ENCODE measurements around the gene SLC37A4. TPM values are rescaled to one million over a fixed set of nuclear protein-coding genes. Genes with fewer than 3 reads are reported as not detected.
"Not testable (repeated sequence)": the region's sequence is repeated elsewhere in the genome, so short reads cannot be mapped to it uniquely, and the experiment has no call there.

SLC37A4 gene
- total and polyA plus RNA-seq, 2 experiments from 2014 or later = 68.0 to 82.3 TPM

- peaks cover 3% of the 10 kb centered on the region for H3K4me1 ChIP-seq (ENCODE audit: insufficient read depth)
These were observed 36.9 kb upstream of the SLC37A4 start, which contains the start of gene VPS11 for GRCh38 chr11:119067371-119068222. VPS11 (plus strand) TSS chr11:119067818; CDS start chr11:119067824, 6 bp downstream.

DNA sequence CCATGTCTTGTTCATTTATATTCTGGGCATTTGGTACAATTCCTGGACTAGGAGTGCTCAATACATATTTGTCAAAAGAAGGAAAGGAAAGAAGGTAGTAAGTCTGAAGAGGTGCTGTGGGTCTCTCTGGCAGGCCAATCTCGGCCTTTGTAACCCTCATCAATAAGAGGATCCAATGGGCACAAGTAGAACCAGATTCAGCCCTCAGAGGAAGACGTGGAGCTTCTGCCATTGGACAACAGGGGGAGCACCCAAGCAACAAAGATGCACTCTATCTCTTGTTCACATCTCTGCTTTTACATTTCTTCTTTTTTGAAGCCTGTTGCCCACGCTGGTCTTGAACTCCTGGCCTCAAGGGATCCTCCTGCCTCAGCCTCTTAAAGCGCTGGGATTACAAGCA lies 34.7 kb upstream of the SLC37A4 start:
- Histone ChIP-seq H3K9me2 (replicated peaks; ENCODE audit: insufficient read depth) (no peaks in the 10 kb centered on the region), H3K4me2 (no peak overlapping the region), H3K27ac (no peak overlapping the region), H3K36me3 (replicated peaks; ENCODE audit: insufficient read depth, low read depth) (no peaks in the 10 kb centered on the region), H3K4me3 (no peak overlapping the region), H3K9me3 (ENCODE audit: low read depth) (no peaks in the 10 kb centered on the region), H2AFZ (no peak overlapping the region), H3K4me1 (ENCODE audit: insufficient read depth) (peaks cover 3% of the 10 kb centered on the region), H4K20me1 (ENCODE audit: insufficient read depth, poor library complexity, severe bottlenecking) (no peaks in the 10 kb centered on the region), H3K27me3 (no peaks in the 10 kb centered on the region), H3K79me2 (peaks cover 41% of the 10 kb centered on the region)
- DNase-seq (ENCODE audit: low spot score) = no peak
- 70% methylated on average over 4 of the region's 4 CpGs for WGBS (ENCODE audit: low lambda C conversion rate, missing lambda C conversion rate)
- TF ChIP-seq CTCF (IDR thresholded peaks at IDR 0.05; ENCODE audit: poor library complexity) = peak; percentile 15
- no peak for TF ChIP-seq EZH2 (IDR thresholded peaks at IDR 0.05; ENCODE audit: borderline replicate concordance)
- TF ChIP-seq EZH2phosphoT487 (IDR thresholded peaks at IDR 0.05; ENCODE audit: low read depth, severe bottlenecking, unreplicated experiment) = no peak

More at GRCh38 chr11:119067371-119068222, 36.9 kb upstream of the SLC37A4 start, which contains the start of gene VPS11:
- H3K9me3 ChIP-seq (ENCODE audit: low read depth) = no peaks in the 10 kb centered on the region
- no peak for TF ChIP-seq EZH2phosphoT487 (IDR thresholded peaks at IDR 0.05; ENCODE audit: low read depth, severe bottlenecking, unreplicated experiment)
- peak within 1 kb of the TSS; percentile 77 for H3K4me2 ChIP-seq
- H3K9me2 ChIP-seq (replicated peaks; ENCODE audit: insufficient read depth) = no peaks in the 10 kb centered on the region
- DNase-seq (ENCODE audit: low spot score) = peak; percentile 99
- H4K20me1 ChIP-seq (ENCODE audit: insufficient read depth, poor library complexity, severe bottlenecking) = no peaks in the 10 kb centered on the region
- no peaks in the 10 kb centered on the region for H3K27me3 ChIP-seq
- H3K4me3 ChIP-seq = peak within 1 kb of the TSS; percentile 50
- peaks cover 41% of the 10 kb centered on the region for H3K79me2 ChIP-seq
- 1% methylated on average over 49 of the region's 49 CpGs for WGBS (ENCODE audit: low lambda C conversion rate, missing lambda C conversion rate)
- peak within 1 kb of the TSS; percentile 79 for H2AFZ ChIP-seq
- no peaks in the 10 kb centered on the region for H3K36me3 ChIP-seq (replicated peaks; ENCODE audit: insufficient read depth, low read depth)
- peak within 1 kb of the TSS; percentile 76 for H3K27ac ChIP-seq

GRCh38 chr11:119062779-119063178 lies 32.1 kb upstream of the SLC37A4 start:
- H3K9me3 ChIP-seq (ENCODE audit: low read depth) = no peaks in the 10 kb centered on the region
- no peak overlapping the region for H3K4me3 ChIP-seq
- DNase-seq (ENCODE audit: low spot score) = no peak
- H3K36me3 ChIP-seq (replicated peaks; ENCODE audit: insufficient read depth, low read depth) = no peaks in the 10 kb centered on the region
- H3K27me3 ChIP-seq = no peaks in the 10 kb centered on the region
- TF ChIP-seq EZH2 (IDR thresholded peaks at IDR 0.05; ENCODE audit: borderline replicate concordance) = no peak
- TF ChIP-seq EZH2phosphoT487 (IDR thresholded peaks at IDR 0.05; ENCODE audit: low read depth, severe bottlenecking, unreplicated experiment) = no peak
- no peak for TF ChIP-seq CTCF (IDR thresholded peaks at IDR 0.05; ENCODE audit: poor library complexity)
- no peaks in the 10 kb centered on the region for H3K9me2 ChIP-seq (replicated peaks; ENCODE audit: insufficient read depth)
- H3K27ac ChIP-seq = no peak overlapping the region
- H3K4me1 ChIP-seq (ENCODE audit: insufficient read depth) = peaks cover 9% of the 10 kb centered on the region
- no peaks in the 10 kb centered on the region for H4K20me1 ChIP-seq (ENCODE audit: insufficient read depth, poor library complexity, severe bottlenecking)
- H3K4me2 ChIP-seq = no peak overlapping the region
- peaks cover 27% of the 10 kb centered on the region for H3K79me2 ChIP-seq
- no peak overlapping the region for H2AFZ ChIP-seq
- 84% methylated on average over 5 of the region's 5 CpGs for WGBS (ENCODE audit: low lambda C conversion rate, missing lambda C conversion rate)

DNA sequence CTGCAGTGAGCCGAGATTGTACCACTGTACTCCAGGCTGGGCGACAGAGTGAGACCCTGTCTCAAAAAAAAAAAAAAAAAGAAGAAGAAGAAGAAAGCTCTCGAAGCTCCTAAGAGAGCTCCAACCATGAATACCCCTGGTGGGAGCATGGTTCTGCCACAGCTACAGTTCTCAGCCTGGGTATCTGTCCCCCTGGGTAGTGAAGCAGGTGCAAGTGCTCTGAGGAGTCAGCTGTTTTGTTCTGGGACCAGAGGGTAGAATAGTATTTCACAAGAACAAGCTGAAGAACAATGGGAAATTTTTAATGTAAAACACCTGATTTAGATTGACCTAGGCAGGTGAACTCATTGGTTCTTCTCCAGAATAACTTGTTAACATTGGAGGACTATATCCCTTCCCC lies 30.6 kb upstream of the SLC37A4 start:
- H4K20me1 ChIP-seq (ENCODE audit: insufficient read depth, poor library complexity, severe bottlenecking) = no peaks in the 10 kb centered on the region
- no peak overlapping the region for H2AFZ ChIP-seq
- H3K36me3 ChIP-seq (replicated peaks; ENCODE audit: insufficient read depth, low read depth) = no peaks in the 10 kb centered on the region
- peaks cover 25% of the 10 kb centered on the region for H3K79me2 ChIP-seq
- no peak overlapping the region for H3K27ac ChIP-seq
- H3K4me1 ChIP-seq (ENCODE audit: insufficient read depth) = peaks cover 6% of the 10 kb centered on the region
- H3K9me2 ChIP-seq (replicated peaks; ENCODE audit: insufficient read depth) = no peaks in the 10 kb centered on the region
- H3K4me2 ChIP-seq = no peak overlapping the region
- H3K9me3 ChIP-seq (ENCODE audit: low read depth) = no peaks in the 10 kb centered on the region
- no peak for DNase-seq (ENCODE audit: low spot score)
- 94% methylated on average over 3 of the region's 3 CpGs for WGBS (ENCODE audit: low lambda C conversion rate, missing lambda C conversion rate)
- H3K27me3 ChIP-seq = no peaks in the 10 kb centered on the region
- TF ChIP-seq CTCF (IDR thresholded peaks at IDR 0.05; ENCODE audit: poor library complexity) = no peak
- TF ChIP-seq EZH2phosphoT487 (IDR thresholded peaks at IDR 0.05; ENCODE audit: low read depth, severe bottlenecking, unreplicated experiment) = no peak
- TF ChIP-seq EZH2 (IDR thresholded peaks at IDR 0.05; ENCODE audit: borderline replicate concordance) = no peak
- H3K4me3 ChIP-seq = no peak overlapping the region

DNA sequence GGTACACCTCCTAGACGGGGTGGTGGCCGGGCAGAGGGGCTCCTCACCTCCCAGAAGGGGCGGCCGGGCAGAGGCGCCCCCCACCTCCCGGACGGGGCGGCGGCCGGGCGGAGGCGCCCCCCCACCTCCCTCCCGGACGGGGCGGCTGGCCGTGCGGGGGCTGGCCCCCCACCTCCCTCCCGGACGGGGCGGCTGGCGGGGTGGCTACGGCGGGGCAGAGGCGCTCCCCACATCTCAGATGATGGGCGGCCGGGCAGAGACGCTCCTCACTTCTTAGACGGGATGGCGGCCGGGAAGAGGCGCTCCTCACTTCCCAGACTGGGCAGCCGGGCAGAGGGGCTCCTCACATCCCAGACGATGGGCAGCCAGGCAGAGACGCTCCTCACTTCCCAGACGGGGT lies 28.5 kb upstream of the SLC37A4 start:
- not testable (repeated sequence) for H3K9me3 ChIP-seq (ENCODE audit: low read depth); H3K36me3 ChIP-seq (replicated peaks; ENCODE audit: insufficient read depth, low read depth); H4K20me1 ChIP-seq (ENCODE audit: insufficient read depth, poor library complexity, severe bottlenecking); H3K27ac ChIP-seq; H3K4me3 ChIP-seq; H3K4me2 ChIP-seq; DNase-seq (ENCODE audit: low spot score); H3K9me2 ChIP-seq (replicated peaks; ENCODE audit: insufficient read depth); H2AFZ ChIP-seq; H3K27me3 ChIP-seq
- Histone ChIP-seq H3K79me2 (peaks cover 35% of the 10 kb centered on the region), H3K4me1 (ENCODE audit: insufficient read depth) (peaks cover 13% of the 10 kb centered on the region)
- 100% methylated on average over 4 of the region's 35 CpGs for WGBS (ENCODE audit: low lambda C conversion rate, missing lambda C conversion rate)
